Tibial nerve (tissue), 4 donors: ENCODE measurements around the gene KIAA2012.

Experiments used
- CTCF ChIP-seq, 5 experiments: fragments of 200-600 bp in 3 of 5; fragments of 450-650 bp in 2 of 5; sonication (generic) in 3 of 5; IDR thresholded peaks; one replicate each; pipeline ENCODE4 v1.5.1; 2016 to 2019; ENCODE audit warnings: antibody characterized with exemption in 5 of 5, mild to moderate bottlenecking in 3 of 5, moderate library complexity in 2 of 5
- EP300 ChIP-seq, 2 donors: sonication (generic); formaldehyde crosslinking; IDR thresholded peaks; one replicate each; pipeline ENCODE4 v1.6.1; 2017; ENCODE audit warnings: antibody characterized with exemption in 2 of 2, mild to moderate bottlenecking in 1 of 2

DNA sequence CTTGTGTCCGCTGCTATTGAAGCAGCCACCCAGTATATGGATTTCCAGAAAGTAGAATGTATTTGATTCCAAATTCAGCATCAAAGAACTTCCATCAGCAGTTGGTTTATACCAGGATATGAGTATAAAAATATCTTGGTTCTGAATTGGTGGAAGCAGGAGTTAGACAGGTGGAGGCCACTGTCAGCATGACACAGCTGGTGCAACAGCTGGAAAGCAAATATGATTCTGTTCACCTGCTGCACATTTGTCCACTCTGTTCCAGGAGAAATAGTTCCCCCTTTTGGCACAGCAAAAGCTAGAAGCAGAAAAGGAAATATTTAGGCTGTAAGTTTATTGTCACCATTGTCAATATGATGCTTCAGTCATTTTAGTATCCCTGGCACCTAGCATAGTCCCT lies 41.2 kb downstream of the KIAA2012 start:
- TF ChIP-seq EP300 (IDR thresholded peaks at IDR 0.05) (no peak), CTCF (IDR thresholded peaks at IDR 0.05) (no peak)
